NOMO-1 (cell line): ENCODE measurements around the gene ATXN1L.
"Not testable (repeated sequence)": the region's sequence is repeated elsewhere in the genome, so short reads cannot be mapped to it uniquely, and the experiment has no call there.

Source experiments
- DNase-seq, 2 experiments: peaks; one replicate each; lab custom pipeline; 2025; ENCODE audit not compliant: unreplicated experiment in 2 of 2; lab: John Stamatoyannopoulos, UW

Gene ATXN1L

DNA sequence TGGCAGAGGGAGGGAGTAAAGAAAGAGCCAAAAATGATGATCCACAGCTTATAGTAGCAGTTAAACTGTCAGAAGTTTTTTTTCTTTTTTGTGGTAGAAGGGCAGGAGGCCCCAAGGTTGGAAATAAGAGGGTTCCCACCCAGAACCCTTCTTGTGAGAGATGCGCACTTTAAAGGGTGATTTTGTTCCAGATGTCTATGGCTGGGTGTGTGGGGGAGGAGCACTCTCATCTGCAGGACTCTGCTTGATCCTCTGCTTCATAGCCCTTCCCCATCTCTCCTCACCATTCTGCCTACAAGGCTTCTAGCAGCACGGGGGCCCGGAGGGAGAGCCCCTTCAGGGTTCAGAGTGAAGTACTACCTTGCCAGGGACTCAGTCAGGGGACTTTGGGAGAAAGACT, 6.4 kb downstream of the ATXN1L start:
- no peak for DNase-seq

GRCh38 chr16:71852561-71852960, 6.8 kb downstream of the ATXN1L start:
- no peak for DNase-seq

GRCh38 chr16:71853413-71853812, 7.6 kb downstream of the ATXN1L start:
- no peak for DNase-seq

- no peak for DNase-seq
These were observed 8.7 kb downstream of the ATXN1L start for GRCh38 chr16:71854369-71854948.

DNA sequence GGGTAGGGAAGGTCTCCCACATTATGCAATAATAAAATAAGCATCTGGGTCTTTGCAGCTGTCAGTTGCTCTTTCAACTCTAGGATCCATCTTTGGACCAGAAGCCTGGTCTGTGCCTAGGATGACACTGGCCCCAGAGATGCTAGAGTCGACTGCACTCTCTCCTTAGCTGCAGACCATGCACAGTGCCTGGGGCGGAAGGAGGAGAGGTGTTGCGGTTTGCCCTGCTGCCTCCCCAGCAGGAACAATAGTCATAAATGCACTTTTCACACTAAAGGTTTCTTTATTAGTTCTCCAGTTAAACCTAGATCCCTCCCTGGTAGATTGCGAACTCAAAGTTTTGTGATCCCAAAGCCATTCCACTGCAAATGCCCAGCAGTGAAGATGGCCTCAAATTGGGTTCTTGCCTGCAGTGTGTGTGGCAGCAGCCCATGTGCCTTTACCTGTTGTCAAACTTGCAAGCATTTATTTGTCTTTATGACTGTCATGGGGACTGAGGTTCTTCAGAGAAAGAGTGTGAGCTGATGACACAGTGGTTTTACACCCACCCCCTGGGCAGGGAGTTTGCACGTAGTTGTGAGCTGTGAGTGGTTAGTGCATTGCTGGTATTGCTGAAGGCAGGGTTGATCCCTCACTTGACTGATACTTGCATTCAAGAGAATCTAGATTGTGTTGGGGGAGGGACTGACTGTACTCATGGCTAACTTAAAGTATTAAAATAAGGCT, 10.3 kb downstream of the ATXN1L start:
- no peak for DNase-seq

DNA sequence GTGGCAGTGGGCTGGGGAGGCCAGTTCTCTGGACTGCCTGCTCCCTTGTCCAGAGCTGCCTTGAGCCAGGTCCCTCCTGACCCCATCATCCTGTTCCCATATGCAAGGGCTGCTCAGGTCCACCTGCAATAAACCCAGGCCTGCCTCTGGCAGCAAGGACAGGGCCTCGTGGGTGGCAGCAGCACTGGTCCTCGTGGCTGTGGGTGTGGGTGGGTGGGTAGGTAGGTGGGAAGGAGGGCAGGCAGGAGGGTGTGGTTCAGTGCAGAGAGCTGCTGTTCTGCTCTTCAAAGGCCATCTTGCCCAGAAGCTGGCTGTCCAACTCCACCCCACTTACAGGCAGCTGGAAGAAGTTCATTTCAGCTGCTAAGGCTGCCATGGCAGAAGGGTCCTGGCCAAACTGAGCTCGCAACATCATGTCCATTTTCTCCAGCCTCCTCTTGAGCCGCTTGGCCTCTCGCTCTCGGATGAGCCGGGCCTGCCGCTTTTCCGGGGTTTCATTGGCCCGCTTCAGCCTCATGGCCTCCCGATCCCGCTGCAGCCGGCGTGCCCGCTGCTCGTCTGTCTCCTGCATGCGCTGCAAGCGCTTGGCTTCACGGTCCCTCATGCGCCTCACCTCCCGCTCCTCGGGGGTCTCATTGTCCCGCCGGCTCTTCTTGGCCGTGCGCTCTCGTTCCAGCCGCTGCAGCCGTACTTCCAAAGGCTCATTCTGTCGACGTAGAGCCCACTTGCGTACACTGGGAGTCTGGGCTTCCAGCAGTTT, 14.2 kb downstream of the ATXN1L start:
- DNase-seq = no peak

GRCh38 chr16:71863995-71864394, 18.2 kb downstream of the ATXN1L start:
- DNase-seq = no peak

GRCh38 chr16:71865173-71865863, 19.5 kb downstream of the ATXN1L start:
- DNase-seq = no peak

DNA sequence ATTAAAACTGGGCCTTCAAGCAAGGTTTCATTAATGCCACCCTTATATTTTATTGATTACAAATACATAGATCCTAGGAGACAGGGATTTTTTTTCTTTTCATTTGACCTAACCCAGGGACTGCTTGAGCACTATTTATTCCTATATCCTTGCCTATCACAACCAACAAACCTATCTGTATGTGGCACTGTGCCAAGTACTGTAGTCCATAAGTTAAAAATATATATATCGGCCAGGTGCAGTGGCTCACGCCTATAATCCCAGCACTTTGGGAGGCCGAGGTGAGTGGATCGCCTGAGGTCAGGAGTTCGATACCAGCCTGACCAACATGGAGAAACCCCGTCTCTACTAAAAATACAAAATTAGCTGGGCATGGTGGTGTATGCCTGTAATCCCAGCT, 21.4 kb downstream of the ATXN1L start:
- DNase-seq = not testable (repeated sequence)

DNA sequence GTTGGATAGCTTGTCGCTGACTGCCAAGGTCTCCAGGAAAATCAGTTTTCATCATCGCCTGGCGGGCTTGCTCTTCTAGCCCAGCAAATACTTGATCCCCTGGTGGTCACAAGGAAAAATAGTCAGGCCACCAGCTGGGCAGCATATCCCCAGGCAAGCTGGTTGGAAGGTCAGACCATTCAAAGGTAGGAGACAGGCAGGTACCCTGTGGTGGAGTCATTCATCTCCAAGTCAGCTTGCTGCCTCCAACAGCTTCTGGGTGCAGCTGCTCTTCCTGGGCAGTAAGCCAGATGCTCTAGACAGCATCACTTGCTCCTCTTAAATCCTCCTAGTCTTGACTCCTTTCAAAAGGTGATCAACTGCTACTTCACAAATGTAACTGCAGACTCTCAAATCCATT, 22.2 kb downstream of the ATXN1L start:
- no peak for DNase-seq

DNA sequence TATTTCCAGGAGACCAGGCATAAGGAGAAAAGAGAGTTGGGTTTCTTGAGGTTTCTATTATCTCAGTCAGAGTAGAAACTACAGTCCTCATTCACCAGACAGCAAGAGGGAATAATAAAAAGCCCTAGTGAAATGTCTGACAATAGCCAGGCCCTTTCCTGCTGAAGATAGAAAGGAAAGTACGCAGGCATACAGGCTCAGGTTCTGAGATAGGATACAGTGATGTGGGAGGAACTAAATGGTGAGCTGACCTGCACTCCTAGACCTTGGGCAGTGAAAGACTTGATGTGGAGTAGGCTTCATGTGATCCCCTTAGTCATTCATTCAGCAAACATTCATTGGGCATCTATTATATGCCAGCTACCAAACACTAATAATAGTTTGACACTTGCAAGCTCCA, 23.3 kb downstream of the ATXN1L start:
- DNase-seq = no peak

DNA sequence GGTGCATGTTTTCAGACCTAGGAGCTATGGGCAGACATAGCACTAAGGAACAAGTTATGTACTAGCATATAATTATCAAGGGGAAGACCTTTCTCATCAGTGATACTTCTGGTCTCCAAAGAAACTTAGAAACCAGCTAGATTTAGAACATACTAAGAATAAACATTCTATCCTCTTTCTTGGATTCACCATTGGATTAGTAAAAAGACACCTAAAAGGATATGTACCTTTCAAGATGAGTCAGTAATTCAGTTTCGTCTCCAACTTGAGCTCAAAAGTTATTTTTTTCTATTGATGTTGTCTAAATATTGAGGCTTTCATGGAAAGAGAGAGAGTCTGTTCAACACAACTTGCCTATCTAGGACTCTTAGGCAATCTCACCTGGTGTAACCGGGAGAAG, 25.0 kb downstream of the ATXN1L start:
- DNase-seq = no peak

DNA sequence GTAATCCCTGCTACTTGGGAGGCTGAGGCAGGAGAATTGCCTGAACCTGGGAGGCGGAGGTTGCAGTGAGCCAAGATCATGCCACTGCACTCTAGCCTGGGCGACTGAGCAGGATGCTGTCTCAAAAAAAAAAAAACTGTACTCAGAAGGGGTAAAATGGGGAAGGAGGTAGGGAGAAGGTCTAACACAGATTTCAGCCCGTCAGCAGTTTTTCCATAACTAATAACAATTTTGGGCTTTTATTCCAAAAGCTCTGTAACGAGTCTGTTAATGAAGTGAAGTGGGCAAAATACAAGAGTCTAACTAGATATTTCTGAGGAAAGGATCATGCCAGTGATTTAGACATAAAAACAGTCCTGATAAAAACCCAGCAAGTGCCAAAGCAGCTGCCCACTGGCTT, 27.4 kb downstream of the ATXN1L start:
- no peak for DNase-seq

DNA sequence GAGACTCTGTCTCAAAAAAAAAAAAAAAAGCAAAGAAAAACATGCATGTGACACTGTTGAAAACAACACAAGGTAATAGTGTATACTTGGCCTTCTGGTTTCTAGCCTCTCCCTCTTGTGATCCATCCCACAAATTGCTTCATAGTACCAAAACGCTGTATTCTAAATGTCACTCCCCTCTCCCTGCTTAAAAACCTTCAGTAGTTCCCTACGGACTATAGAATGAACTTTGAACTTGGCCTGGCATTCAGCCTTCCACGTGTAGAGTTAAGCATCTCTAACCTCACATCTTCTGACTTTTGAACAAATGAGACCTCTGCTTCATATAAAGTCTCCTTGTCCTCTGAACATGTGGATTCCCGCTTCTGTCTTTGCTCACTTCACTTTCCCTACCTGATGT, 33.1 kb downstream of the ATXN1L start:
- no peak for DNase-seq

DNA sequence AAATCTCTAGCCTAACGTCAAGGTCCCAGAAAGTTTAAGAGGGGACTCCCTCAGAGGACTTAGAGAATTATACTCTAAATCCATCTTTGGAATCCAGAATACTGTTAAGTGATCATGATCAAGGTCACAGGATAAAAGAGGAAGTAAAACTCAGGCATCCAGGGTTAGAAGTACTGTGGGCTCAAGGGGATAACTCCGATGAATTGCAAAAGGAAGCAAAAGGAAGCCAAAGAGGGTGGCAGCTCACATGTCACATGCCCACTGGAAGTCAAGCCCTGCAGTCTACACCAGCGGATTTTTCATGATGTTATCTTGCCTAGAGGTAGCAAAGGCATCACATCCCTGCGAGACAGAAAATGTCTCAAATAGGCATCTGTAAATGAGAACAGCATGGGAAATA, 34.4 kb downstream of the ATXN1L start:
- peak; percentile 51 to 77 for DNase-seq

DNA sequence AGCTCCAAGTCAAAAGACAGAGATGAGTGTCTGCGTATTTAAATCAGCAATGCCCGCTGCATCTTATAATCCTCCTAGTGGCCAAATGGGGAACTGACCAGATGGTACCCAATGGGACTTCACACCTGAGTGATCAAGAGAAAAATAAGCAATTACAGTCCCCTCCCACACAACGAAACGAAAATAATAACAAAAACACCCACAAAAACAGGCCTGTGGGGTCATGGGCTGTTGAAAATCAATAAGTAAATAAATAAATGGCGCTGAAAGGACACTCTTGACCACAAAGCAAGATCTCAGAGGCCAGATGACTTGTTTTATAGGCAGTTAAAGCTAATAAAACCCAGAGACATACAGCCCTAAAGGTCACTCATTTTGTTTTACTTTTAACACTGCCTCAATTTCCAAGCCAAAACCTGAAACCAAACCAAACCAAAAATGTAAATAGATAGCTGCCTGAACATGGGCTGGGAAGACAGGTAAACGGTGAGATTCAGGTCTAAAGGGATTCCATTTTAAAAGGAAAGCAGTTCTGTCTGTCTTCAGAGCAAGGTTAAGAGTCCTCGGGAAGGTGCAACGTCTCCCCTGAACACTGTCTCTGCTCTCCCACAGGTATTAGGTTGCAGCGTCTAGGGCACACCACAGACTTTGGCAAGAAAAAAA, 36.9 kb downstream of the ATXN1L start:
- DNase-seq = peak; percentile 12 to 61

GRCh38 chr16:71883168-71883848, 37.5 kb downstream of the ATXN1L start:
- peak in 1 of 2 experiments; percentile 11 for DNase-seq

DNA sequence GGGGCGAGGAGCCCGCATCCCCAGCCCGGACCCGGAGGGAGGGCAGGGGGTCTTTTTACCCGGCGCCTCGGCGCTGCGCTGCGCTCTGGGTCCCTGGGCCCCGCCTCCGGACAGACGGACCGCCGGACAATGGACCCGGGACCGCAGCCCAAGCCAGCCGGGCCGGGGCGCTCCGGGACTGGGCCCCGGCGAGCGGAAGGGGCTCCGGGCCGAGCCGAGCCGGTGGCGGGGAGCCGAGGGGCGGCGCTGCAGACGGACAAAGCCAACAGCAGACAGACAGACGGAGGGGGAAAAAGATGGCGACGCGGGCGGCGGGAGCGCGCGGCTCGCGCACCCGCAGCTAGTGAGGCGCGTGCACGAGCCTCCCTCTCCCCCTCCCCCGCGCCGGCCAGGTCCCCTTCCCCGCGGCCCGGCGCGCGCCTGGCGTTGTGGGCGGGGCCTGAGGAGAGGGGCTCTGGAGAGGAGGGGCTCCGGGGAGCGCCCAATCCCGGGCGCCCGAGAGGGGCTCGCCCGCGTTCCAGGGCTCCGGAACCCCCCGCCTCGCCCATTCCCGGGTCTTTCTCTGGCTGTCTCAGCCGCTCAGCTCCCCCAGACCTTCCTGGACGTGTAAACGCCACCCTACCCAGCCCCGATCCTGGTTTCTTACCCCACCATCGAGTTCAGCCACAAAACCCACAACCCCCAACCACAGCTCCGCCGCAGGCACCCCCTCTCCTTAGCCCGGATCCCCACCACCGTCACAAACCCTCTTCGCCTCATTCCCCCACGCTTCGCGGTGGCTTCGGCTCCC, 38.3 kb downstream of the ATXN1L start, which contains the start of gene ZNF821:
Gene ZNF821 (minus strand): TSS at position 334 of the 790 bp plus-strand sequence. CDS start 4,236 bp downstream, outside the sequence.
- peak; percentile 45 to 66 for DNase-seq

GRCh38 chr16:71885261-71885650, 39.5 kb downstream of the ATXN1L start:
- DNase-seq = peak; percentile 14 to 23
